Adrenal gland (tissue), 12 donors: ENCODE measurements around the gene RANBP10. TPM values are rescaled to one million over a fixed set of nuclear protein-coding genes. Genes with fewer than 3 reads are reported as not detected.

Experiments
- DNase-seq, 7 donors: peaks; one replicate each; pipeline ENCODE4 v3.0.0-alpha.2; 2019 to 2020
- H3K27ac ChIP-seq, 5 donors: fragments of 200-600 bp; sonication (generic) in 4 of 5; 1 replicate in 3 of 5; 2 replicates in 2 of 5; pipeline versions ENCODE4 v1.5.1 to v1.8.0; 2016 to 2020; ENCODE audit warnings: mild to moderate bottlenecking in 1 of 5
- H3K27me3 ChIP-seq: fragments of 200-600 bp; 2 replicates; pipeline ENCODE4 v1.8.0; 2021
- H3K36me3 ChIP-seq, 2 donors: fragments of 200-600 bp; replicated peaks in 1 of 2; 1 replicate in 1 of 2; 2 replicates in 1 of 2; pipeline versions ENCODE4 v1.5.1 to v1.8.0; 2018 to 2022
- H3K4me1 ChIP-seq, 2 donors: fragments of 200-600 bp; replicated peaks in 1 of 2; 1 replicate in 1 of 2; 2 replicates in 1 of 2; pipeline versions ENCODE4 v1.5.1 to v1.8.0; 2018 to 2021
- H3K4me3 ChIP-seq, 4 donors: fragments of 200-600 bp; sonication (generic) in 3 of 4; one replicate each; pipeline ENCODE4 v1.5.1; 2016 to 2018
- H3K9me3 ChIP-seq, 3 donors: fragments of 200-600 bp; sonication (generic) in 1 of 3; replicated peaks in 1 of 3; 1 replicate in 2 of 3; 2 replicates in 1 of 3; pipeline versions ENCODE4 v1.5.1 to v1.8.0; 2016 to 2021
- POLR2A ChIP-seq, 2 donors: fragments of 450-650 bp; IDR thresholded peaks; one replicate each; pipeline ENCODE4 v1.6.1; 2017; ENCODE audit warnings: antibody characterized with exemption in 2 of 2, mild to moderate bottlenecking in 2 of 2, moderate library complexity in 1 of 2
- WGBS, 4 donors: extraction: QIAGEN DNeasy Blood & Tissue Kit in 2 of 4; methylation state at CpG; one replicate each; pipeline versions ENCODE4 v1.1.5 to v1.1.7; 2013 to 2017; 5-methylcytosine and 5-hydroxymethylcytosine counted together
- intact Hi-C, 2 donors: fragments of 100-400 bp; cut with DNase I; formaldehyde crosslinking; loops; one replicate each; pipeline versions ENCODE4 v1.14.1 to v1.15.0; 2022 to 2023
- polyA plus RNA-seq, 3 donors: library from polyadenylated mRNA; stranded (reverse); fragments of 200-250 nt in 2 of 3; fragments of 350-450 nt in 1 of 3; fragmentation: Illumina TruSeq in 1 of 3; extraction: RNeasy Lipid Tissue Mini Kit (QIAGEN cat#74804) in 1 of 3; gene quantifications; one replicate each; pipeline ENCODE4 v1.2.3, GENCODE V29; 2013 to 2014
- total RNA-seq, 9 donors: library from RNA; depleted of rRNA in 4 of 9; stranded (reverse); fragments of >200 nt in 4 of 9; fragments of 120-200 nt in 1 of 9; fragmentation: NEBNext Ultra II Directional in 1 of 9; extraction: Animal tissue kit (Norgen Biotek cat#: 25700) in 1 of 9; gene quantifications; one replicate each; pipeline versions ENCODE4 v1.1.0 to v1.2.4, GENCODE V29; 2013 to 2023
- TF ChIP-seq, protein P1 (sequence below), 6 experiments: fragments of 450-650 bp in 4 of 6; fragments of 200-600 bp in 2 of 6; sonication (generic) in 1 of 6; IDR thresholded peaks; 1 replicate in 5 of 6; 2 replicates in 1 of 6; pipeline versions ENCODE4 v1.5.1 to v1.8.0; 2016 to 2021; ENCODE audit warnings: antibody characterized with exemption in 6 of 6, mild to moderate bottlenecking in 2 of 6, moderate library complexity in 1 of 6
- donor health status: healthy with polysubstance abuse.
- donor health status: Bipolar disorder and iron deficiency.
- donor health status: DM: yes; HTN: yes; CAD: no.
- donor health status: DM: no; HTN: no; CAD: no.
- donor health status: DM: no; HTN: no; CAD: no.
- donor health status: DM: yes; HTN: yes; CAD: no.

The RANBP10 gene
- total and polyA plus RNA-seq, 12 donors = 9.4 to 74.1 (median 21.6) TPM

DNA sequence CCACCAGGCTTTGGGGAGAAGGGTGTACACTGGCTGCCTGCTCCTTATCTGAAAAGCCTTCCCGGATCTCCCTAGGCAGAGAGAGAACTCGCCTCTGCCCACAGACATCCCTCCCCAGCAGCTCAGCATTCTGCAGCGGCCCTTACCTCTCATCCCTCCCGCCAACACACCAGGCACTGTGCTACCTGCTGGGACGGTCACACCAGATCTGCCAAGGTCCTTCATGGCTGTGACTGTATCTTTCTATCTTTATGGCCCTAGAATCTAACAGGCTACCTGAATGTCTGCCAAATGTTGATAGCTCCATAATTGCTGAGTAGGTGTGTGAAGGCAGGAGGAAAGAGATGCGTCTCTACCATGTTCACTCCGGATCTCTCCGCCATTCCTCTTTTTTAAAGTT is 8.2 kb upstream of the RANBP10 start:
- Histone ChIP-seq H3K27ac (no peak overlapping the region), H3K4me3 (no peak overlapping the region), H3K27me3 (no peaks in the 10 kb centered on the region), H3K9me3 (no peaks in the 10 kb centered on the region), H3K4me1 (no peaks in the 10 kb centered on the region), H3K36me3 (no peaks in the 10 kb centered on the region)
- 85 to 95% (median 90%) methylated on average over 5 to 8 of the region's 8 CpGs for whole genome bisulfite sequencing, 4 donors
- intact Hi-C loops = loop anchor here in 1 of 2 donors (10.0 kb wide), 4 partner anchors 50 to 220 kb away; no protein-coding TSS in a partner anchor
- TF ChIP-seq, protein P1, sequence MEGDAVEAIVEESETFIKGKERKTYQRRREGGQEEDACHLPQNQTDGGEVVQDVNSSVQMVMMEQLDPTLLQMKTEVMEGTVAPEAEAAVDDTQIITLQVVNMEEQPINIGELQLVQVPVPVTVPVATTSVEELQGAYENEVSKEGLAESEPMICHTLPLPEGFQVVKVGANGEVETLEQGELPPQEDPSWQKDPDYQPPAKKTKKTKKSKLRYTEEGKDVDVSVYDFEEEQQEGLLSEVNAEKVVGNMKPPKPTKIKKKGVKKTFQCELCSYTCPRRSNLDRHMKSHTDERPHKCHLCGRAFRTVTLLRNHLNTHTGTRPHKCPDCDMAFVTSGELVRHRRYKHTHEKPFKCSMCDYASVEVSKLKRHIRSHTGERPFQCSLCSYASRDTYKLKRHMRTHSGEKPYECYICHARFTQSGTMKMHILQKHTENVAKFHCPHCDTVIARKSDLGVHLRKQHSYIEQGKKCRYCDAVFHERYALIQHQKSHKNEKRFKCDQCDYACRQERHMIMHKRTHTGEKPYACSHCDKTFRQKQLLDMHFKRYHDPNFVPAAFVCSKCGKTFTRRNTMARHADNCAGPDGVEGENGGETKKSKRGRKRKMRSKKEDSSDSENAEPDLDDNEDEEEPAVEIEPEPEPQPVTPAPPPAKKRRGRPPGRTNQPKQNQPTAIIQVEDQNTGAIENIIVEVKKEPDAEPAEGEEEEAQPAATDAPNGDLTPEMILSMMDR (IDR thresholded peaks at IDR 0.05) = no peak
- no peak for TF ChIP-seq POLR2A (IDR thresholded peaks at IDR 0.05)
- no peak for DNase-seq

GRCh38 chr16:67811899-67812298 is 5.5 kb upstream of the RANBP10 start:
- DNase-seq = no peak
- TF ChIP-seq, protein P1 (IDR thresholded peaks at IDR 0.05) = no peak
- no peak for TF ChIP-seq POLR2A (IDR thresholded peaks at IDR 0.05)
- intact Hi-C loops = loop anchor here in 1 of 2 donors (10.0 kb wide), 4 partner anchors 53 to 223 kb away; no protein-coding TSS in a partner anchor
- no peaks in the 10 kb centered on the region for H3K9me3 ChIP-seq
- no peak overlapping the region for H3K4me3 ChIP-seq
- no peaks in the 10 kb centered on the region for H3K36me3 ChIP-seq
- 89 to 100% (median 95%) methylated on average over 1 of the region's 1 CpG for WGBS, 4 donors
- H3K4me1 ChIP-seq = peaks cover 0 to 7% of the 10 kb centered on the region in 2 donors
- H3K27me3 ChIP-seq = no peaks in the 10 kb centered on the region
- no peak overlapping the region for H3K27ac ChIP-seq

GRCh38 chr16:67807148-67807682 is 855 bp upstream of the RANBP10 start:
- TF ChIP-seq POLR2A (IDR thresholded peaks at IDR 0.05) = no peak
- TF ChIP-seq, protein P1 (IDR thresholded peaks at IDR 0.05) = peak in 4 of 6 experiments; percentile 11 to 38 (median 32)
- Histone ChIP-seq H3K4me3 (peak overlapping the region in 3 of 4 donors; percentile 66 to 92 (median 77)), H3K36me3 (no peaks in the 10 kb centered on the region), H3K27me3 (no peaks in the 10 kb centered on the region), H3K9me3 (no peaks in the 10 kb centered on the region), H3K4me1 (peaks cover 16 to 18% of the 10 kb centered on the region in 2 donors), H3K27ac (peak overlapping the region in 2 of 5 donors; percentile 81 to 84)
- 28 to 40% (median 30%) methylated on average over 18 to 24 of the region's 24 CpGs for WGBS, 4 donors
- intact Hi-C loops = loop anchor here in 1 of 2 donors (10.0 kb wide), 1 partner anchor 82 kb away; no protein-coding TSS in a partner anchor
- no peak for DNase-seq

DNA sequence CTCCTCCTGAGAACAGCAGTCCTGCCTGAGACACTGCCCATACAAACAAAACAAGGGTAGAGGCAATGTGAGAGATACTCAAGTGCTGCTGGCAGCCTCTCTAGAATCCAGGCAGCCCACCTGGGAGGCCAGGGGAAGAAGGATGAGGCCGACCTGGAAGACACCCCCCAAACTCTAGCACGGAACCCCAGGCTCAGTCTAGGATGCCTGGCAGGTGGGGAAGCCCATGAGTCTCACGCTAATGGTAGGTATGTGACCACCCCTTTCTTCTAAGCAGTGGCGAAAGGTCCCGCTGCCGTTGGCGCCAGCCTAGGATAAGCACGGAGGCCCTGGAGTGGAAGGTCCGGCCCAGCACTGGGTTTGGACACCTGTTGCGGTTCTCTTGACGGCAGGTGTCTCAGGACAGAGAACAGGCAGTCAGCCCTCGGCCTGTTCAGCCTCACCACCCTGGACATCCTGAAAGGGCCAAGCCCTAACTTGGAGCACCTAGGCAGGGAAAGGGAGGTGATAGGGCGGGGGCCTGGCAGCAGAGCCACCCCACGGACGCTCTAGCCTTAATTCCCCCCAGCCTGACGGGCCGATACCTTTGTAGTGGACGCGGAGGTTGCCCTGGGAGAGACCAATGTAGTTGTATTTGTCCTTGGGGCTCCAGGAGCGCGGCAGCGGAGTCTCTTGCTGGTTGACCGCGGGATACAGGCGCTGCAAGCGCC is 487 bp downstream of the RANBP10 start:
- TF ChIP-seq POLR2A (IDR thresholded peaks at IDR 0.05) = no peak
- TF ChIP-seq, protein P1 (IDR thresholded peaks at IDR 0.05) = no peak
- no peaks in the 10 kb centered on the region for H3K9me3 ChIP-seq
- peak overlapping the region; percentile 58 to 84 (median 78) for H3K27ac ChIP-seq
- WGBS, 4 donors = 0 to 4% (median 0%) methylated on average over 8 to 26 of the region's 26 CpGs
- H3K4me3 ChIP-seq = peak overlapping the region; percentile 61 to 99 (median 82)
- no peaks in the 10 kb centered on the region for H3K27me3 ChIP-seq
- peaks cover 16 to 18% of the 10 kb centered on the region in 2 donors for H3K4me1 ChIP-seq
- peak in 6 of 7 donors; percentile 27 to 68 (median 34) for DNase-seq
- H3K36me3 ChIP-seq = peaks cover 0 to 4% of the 10 kb centered on the region in 2 donors
- intact Hi-C loops = loop anchor here in 1 of 2 donors (10.0 kb wide), 1 partner anchor 81 kb away; no protein-coding TSS in a partner anchor
